Upper lobe of right lung (tissue), 1 donor: ENCODE results near the gene ELN. TPM values are rescaled to one million over a fixed set of nuclear protein-coding genes. Genes with fewer than 3 reads are reported as not detected.

Experiments
- ATAC-seq: fragments of 200-7000 bp; cut with Tn5 transposase; one replicate; pipeline ENCODE4 v1.9.1; 2020; ENCODE audit warnings: mild to moderate bottlenecking, moderate library complexity
- DNase-seq: peaks from one replicate; pipeline ENCODE4 v3.0.0-alpha.2; 2020
- H3K27ac ChIP-seq: fragments of 200-600 bp; one replicate; pipeline ENCODE4 v1.8.0; 2022
- H3K27me3 ChIP-seq: fragments of 200-600 bp; one replicate; pipeline ENCODE4 v1.8.0; 2022; ENCODE audit warnings: mild to moderate bottlenecking
- H3K36me3 ChIP-seq: fragments of 200-600 bp; one replicate; pipeline ENCODE4 v1.8.0; 2022
- H3K4me1 ChIP-seq: fragments of 200-600 bp; one replicate; pipeline ENCODE4 v1.8.0; 2022
- H3K4me3 ChIP-seq: fragments of 200-600 bp; one replicate; pipeline ENCODE4 v1.8.0; 2022; ENCODE audit warnings: mild to moderate bottlenecking
- H3K9me3 ChIP-seq: fragments of 200-600 bp; one replicate; pipeline ENCODE4 v1.8.0; 2022
- intact Hi-C: fragments of 100-400 bp; cut with DNase I; formaldehyde crosslinking; loops from one replicate; pipeline ENCODE4 v1.11.0; 2022
- total RNA-seq: library from RNA; stranded (reverse); fragmentation: NEBNext Ultra II Directional; extraction: Animal tissue kit (Norgen Biotek cat#: 25700); gene quantifications from one replicate; pipeline ENCODE4 v1.2.1, GENCODE V29; 2021
- TF ChIP-seq, protein P1 (sequence below): fragments of 200-600 bp; IDR thresholded peaks from one replicate; pipeline ENCODE4 v1.8.0; 2022; ENCODE audit warnings: antibody characterized with exemption
- donor health status: DM: no; HTN: yes; CAD: no; lungs with severe emphysema.

The ELN gene
- total RNA-seq, 1 donor from 2014 or later = 231 TPM

- Histone ChIP-seq H3K36me3 (no peaks in the 10 kb centered on the region), H3K9me3 (no peaks in the 10 kb centered on the region), H3K27ac (peak overlapping the region; percentile 17), H3K27me3 (no peaks in the 10 kb centered on the region), H3K4me3 (no peak overlapping the region), H3K4me1 (peaks cover 18% of the 10 kb centered on the region)
- DNase-seq (no peak), ATAC-seq (no peak)
- intact Hi-C loops = no loop called here
- TF ChIP-seq, protein P1, sequence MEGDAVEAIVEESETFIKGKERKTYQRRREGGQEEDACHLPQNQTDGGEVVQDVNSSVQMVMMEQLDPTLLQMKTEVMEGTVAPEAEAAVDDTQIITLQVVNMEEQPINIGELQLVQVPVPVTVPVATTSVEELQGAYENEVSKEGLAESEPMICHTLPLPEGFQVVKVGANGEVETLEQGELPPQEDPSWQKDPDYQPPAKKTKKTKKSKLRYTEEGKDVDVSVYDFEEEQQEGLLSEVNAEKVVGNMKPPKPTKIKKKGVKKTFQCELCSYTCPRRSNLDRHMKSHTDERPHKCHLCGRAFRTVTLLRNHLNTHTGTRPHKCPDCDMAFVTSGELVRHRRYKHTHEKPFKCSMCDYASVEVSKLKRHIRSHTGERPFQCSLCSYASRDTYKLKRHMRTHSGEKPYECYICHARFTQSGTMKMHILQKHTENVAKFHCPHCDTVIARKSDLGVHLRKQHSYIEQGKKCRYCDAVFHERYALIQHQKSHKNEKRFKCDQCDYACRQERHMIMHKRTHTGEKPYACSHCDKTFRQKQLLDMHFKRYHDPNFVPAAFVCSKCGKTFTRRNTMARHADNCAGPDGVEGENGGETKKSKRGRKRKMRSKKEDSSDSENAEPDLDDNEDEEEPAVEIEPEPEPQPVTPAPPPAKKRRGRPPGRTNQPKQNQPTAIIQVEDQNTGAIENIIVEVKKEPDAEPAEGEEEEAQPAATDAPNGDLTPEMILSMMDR = no peak
These were observed 44.4 kb upstream of the ELN start for GRCh38 chr7:73983437-73984164.

- H3K9me3 ChIP-seq = no peaks in the 10 kb centered on the region
- H3K36me3 ChIP-seq = no peaks in the 10 kb centered on the region
- DNase-seq (no peak), ATAC-seq (no peak)
- no peaks in the 10 kb centered on the region for H3K27me3 ChIP-seq
- H3K27ac ChIP-seq = no peak overlapping the region
- TF ChIP-seq, protein P1 = no peak
- H3K4me3 ChIP-seq = no peak overlapping the region
- intact Hi-C loops = no loop called here
- peaks cover 14% of the 10 kb centered on the region for H3K4me1 ChIP-seq
These were observed 43.3 kb upstream of the ELN start for GRCh38 chr7:73984481-73985205.

- H3K4me3 ChIP-seq = no peak overlapping the region
- peak overlapping the region; percentile 56 for H3K27ac ChIP-seq
- no peaks in the 10 kb centered on the region for H3K36me3 ChIP-seq
- intact Hi-C loops = no loop called here
- DNase-seq = no peak
- no peaks in the 10 kb centered on the region for H3K9me3 ChIP-seq
- H3K27me3 ChIP-seq = no peaks in the 10 kb centered on the region
- TF ChIP-seq, protein P1 = no peak
- ATAC-seq = peak; percentile 5
- H3K4me1 ChIP-seq = peaks cover 14% of the 10 kb centered on the region
These were observed 42.2 kb upstream of the ELN start for GRCh38 chr7:73985737-73986141.

DNA sequence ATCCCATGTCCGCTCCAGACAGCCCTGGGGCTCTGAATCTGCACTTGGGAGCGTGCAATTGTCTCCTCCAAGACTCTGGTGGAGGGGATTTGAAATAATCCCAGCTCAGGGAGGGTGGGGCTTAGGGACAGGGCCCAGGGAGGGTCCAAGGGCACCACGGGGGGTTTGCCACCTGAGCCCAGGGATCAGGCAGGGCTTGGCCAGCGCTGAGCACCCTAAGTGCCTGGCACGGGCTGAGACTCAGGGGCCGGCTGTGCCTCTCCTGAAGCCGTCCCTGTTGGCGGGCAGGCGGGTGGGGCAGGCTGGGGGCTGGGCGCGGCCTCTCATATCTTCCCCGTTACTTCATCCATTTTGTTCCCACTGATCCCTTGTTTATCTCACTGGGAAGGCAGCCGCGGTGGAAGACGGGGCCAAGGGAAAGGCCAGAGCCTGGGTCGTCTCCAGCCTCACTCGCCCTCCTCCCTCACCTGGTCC is 41.8 kb upstream of the ELN start:
- Histone ChIP-seq H3K36me3 (no peaks in the 10 kb centered on the region), H3K27ac (peak overlapping the region; percentile 56), H3K27me3 (no peaks in the 10 kb centered on the region), H3K9me3 (no peaks in the 10 kb centered on the region), H3K4me1 (peaks cover 14% of the 10 kb centered on the region), H3K4me3 (no peak overlapping the region)
- ATAC-seq (peak; percentile 40), DNase-seq (no peak)
- intact Hi-C loops = no loop called here
- TF ChIP-seq, protein P1 = no peak

- intact Hi-C loops = no loop called here
- ATAC-seq = no peak
These were observed 40.7 kb upstream of the ELN start for GRCh38 chr7:73987298-73987697.

More at GRCh38 chr7:73987298-73987697, 40.7 kb upstream of the ELN start:
- no peak overlapping the region for H3K4me3 ChIP-seq
- TF ChIP-seq, protein P1 = no peak
- no peaks in the 10 kb centered on the region for H3K9me3 ChIP-seq
- H3K36me3 ChIP-seq = no peaks in the 10 kb centered on the region
- no peak for DNase-seq
- peaks cover 15% of the 10 kb centered on the region for H3K4me1 ChIP-seq
- no peak overlapping the region for H3K27ac ChIP-seq
- no peaks in the 10 kb centered on the region for H3K27me3 ChIP-seq
